Liver (tissue), 3 donors: ENCODE data around the gene CZIB.

Experiments
- CTCF ChIP-seq: fragments of 150-350 bp; IDR thresholded peaks from 2 replicates; pipeline ENCODE4 v1.5.1; 2017; ENCODE audit warnings: improper control_type of control experiment, low read depth, low read length; ENCODE audit not compliant: missing input control
- GABPA ChIP-seq, 2 donors: IDR thresholded peaks in 1 of 2; conservative IDR thresholded peaks in 1 of 2; 2 replicates each; pipeline ENCODE4 v1.6.1; 2016; ENCODE audit warnings: antibody characterized with exemption in 2 of 2, mild to moderate bottlenecking in 1 of 2, moderate library complexity in 1 of 2
- HNF4A ChIP-seq, 2 donors: conservative IDR thresholded peaks; 2 replicates each; pipeline ENCODE4 v1.6.1; 2016; ENCODE audit warnings: antibody characterized with exemption in 2 of 2, mild to moderate bottlenecking in 2 of 2
- RAD21 ChIP-seq, 2 donors: IDR thresholded peaks; 2 replicates each; pipeline ENCODE4 v1.6.1; 2016; ENCODE audit warnings: antibody characterized with exemption in 2 of 2, mild to moderate bottlenecking in 2 of 2
- REST ChIP-seq: IDR thresholded peaks from 2 replicates; pipeline ENCODE4 v1.6.1; 2016; ENCODE audit warnings: antibody characterized with exemption, mild to moderate bottlenecking
- SP1 ChIP-seq: IDR thresholded peaks from 2 replicates; pipeline ENCODE4 v1.6.1; 2018; ENCODE audit warnings: antibody characterized with exemption, mild to moderate bottlenecking
- TAF1 ChIP-seq: conservative IDR thresholded peaks from 2 replicates; pipeline ENCODE4 v1.6.1; 2016; ENCODE audit warnings: antibody characterized with exemption, mild to moderate bottlenecking
- ZBTB33 ChIP-seq: IDR thresholded peaks from 2 replicates; pipeline ENCODE4 v1.6.1; 2016; ENCODE audit warnings: antibody characterized with exemption
- donor health status: healthy.
- donor health status: healthy.

GRCh38 chr1:53210352-53210751 is 10.1 kb downstream of the CZIB start:
- TF ChIP-seq CTCF (no peak), GABPA (IDR thresholded peaks at IDR 0.05 in 1 of 2, conservative IDR thresholded peaks at IDR 0.05 in 1 of 2) (no peak), SP1 (no peak), REST (no peak), HNF4A (conservative IDR thresholded peaks at IDR 0.05) (no peak), ZBTB33 (no peak), TAF1 (no peak), RAD21 (IDR thresholded peaks at IDR 0.05) (no peak)
